ENCODE results near the gene KIAA0825.

KIAA0825 gene

DNA sequence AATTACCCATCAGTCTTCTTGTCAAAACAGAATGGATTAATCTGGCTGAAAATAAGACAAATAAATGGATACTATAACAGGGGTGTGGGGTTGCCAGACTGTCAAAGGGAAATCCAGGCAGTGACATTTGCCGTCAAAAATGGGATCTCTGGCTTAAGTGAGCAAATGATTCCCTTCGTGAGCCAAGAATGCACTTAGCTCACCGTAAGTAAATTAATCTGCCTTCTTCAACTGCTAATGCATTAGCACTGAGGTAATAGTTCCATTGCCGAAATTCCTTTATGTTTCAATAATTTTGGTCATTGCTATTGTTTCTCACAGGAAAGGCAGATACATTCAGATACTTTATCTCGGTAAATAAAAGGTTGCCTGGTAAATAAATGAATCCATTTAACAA is 377.8 kb downstream of the KIAA0825 start:
- TF ChIP-seq GATA2 (IDR thresholded peaks at IDR 0.05; ENCODE audit: low read depth, low read length) (no peak), GATA3 (IDR thresholded peaks at IDR 0.05; ENCODE audit: low read depth, low read length) (no peak)

DNA sequence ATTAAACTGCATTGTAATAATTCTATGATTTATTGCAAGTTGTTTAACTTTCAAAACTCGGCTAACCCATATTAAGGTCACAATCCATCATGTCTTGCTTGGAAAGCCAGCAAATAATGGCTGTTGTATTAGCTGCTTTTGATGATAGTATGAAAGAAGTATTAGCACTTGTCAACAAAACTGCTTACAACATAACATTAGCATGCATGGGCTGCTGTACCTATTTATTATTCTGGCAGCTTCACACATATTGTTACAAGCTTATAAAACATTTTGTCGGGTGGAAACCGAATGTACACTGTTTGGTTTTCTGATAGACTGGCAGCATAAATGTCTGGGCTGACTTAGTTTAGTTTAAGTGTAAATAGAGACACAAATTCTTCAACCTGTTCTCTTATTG is 378.3 kb downstream of the KIAA0825 start:
- no peak for TF ChIP-seq GATA2 (IDR thresholded peaks at IDR 0.05; ENCODE audit: low read depth, low read length)
- TF ChIP-seq GATA3 (IDR thresholded peaks at IDR 0.05; ENCODE audit: low read depth, low read length) = no peak

DNA sequence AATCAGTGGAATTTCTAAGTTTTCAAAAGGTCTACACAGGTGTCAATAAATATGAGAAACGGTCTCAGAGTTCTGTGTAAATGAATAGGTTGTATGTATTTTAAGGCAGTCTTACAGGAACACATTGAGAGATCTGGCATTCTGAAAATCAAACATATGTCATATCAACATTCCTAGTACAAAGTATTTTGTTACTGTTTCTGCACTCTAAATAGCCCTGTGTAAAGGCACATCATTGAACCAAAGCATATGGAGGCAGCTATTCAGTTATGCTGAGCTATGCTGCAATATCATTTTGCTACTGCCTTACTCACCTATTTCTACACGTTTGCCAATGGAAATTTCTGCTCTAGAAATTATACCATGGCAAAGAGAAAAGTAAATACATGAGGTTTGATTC is 379.1 kb downstream of the KIAA0825 start:
- no peak for TF ChIP-seq GATA2 (IDR thresholded peaks at IDR 0.05; ENCODE audit: low read depth, low read length)
- no peak for TF ChIP-seq GATA3 (IDR thresholded peaks at IDR 0.05; ENCODE audit: low read depth, low read length)

DNA sequence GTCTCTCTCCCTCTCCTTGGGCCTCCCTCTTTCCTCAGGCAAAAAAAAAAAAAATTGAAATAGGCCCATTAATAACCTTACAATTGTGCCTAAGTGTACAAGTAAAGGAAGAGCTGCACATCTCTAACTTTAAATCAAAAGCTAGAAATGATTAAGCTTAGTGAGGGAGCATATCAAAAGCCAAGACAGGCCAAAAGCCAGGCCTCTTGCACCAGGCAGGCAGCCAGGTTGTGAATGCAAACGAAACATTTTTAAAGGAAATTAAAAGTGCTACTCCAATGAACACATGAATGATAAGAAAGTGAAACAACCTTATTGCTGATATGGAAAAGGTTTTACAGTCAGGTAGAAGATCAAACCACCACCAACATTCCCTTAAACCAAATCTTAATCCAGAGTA is 383.4 kb downstream of the KIAA0825 start:
- TF ChIP-seq GATA3 (IDR thresholded peaks at IDR 0.05; ENCODE audit: low read depth, low read length) (no peak), GATA2 (IDR thresholded peaks at IDR 0.05; ENCODE audit: low read depth, low read length) (no peak)

DNA sequence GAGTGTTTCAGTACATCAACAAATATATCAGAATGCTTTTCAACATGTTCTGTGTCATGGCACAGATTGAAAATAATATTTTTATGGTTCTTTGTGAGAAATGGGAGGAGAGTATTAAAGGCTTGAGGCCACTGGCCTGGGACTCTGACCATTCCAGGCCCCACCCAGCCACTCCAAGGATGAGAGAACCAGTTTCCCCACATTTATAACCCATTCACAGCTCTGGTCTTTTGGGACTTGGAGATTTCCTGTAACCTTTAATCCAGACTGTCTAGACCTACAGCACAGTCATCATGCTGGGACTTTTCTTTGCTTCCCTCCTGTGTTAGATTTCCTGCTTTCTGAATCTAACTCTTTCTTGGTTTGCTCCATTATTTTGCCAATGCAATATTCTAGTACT is 389.6 kb downstream of the KIAA0825 start:
- TF ChIP-seq GATA2 (IDR thresholded peaks at IDR 0.05; ENCODE audit: low read depth, low read length) (no peak), GATA3 (IDR thresholded peaks at IDR 0.05; ENCODE audit: low read depth, low read length) (no peak)

DNA sequence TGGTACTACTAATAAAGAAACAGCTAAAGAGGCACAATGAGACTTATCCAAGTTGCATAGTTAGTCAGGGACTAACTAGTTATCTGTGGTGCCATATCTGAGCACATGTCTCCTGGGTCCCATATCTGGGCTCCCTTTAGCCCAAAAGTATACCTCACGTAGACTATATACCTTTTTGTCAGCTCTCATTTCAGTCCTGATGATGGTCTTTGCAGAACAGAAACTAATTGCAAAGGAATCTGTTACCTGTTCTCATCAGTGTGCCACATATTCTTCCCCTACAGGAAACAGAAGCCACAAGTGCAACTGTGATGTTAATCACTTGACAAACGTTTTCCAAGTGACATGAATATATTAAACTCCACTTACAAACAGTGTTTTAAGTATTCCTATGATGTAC is 395.2 kb downstream of the KIAA0825 start:
- TF ChIP-seq GATA3 (IDR thresholded peaks at IDR 0.05; ENCODE audit: low read depth, low read length) (no peak), GATA2 (IDR thresholded peaks at IDR 0.05; ENCODE audit: low read depth, low read length) (no peak)

DNA sequence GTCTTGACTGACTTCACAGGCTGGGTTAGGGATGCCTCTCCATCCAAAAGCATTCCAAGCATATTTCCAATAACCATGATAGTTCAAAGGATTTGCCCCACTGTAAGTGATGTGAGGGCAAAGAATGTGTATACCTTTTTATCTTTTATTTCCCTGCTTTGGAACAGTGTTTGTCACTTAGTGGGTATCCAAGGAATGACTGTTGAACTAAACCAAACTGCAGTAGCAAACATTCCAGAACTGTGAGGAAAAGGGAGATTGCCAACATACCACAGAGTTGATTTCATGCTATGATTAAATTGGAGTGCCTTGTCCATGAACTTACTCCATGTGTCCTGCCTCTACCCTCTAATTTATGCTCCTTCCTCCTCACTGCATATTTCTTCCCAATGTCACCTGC is 400.0 kb downstream of the KIAA0825 start:
- TF ChIP-seq GATA2 (IDR thresholded peaks at IDR 0.05; ENCODE audit: low read depth, low read length) (no peak), GATA3 (IDR thresholded peaks at IDR 0.05; ENCODE audit: low read depth, low read length) (no peak)

DNA sequence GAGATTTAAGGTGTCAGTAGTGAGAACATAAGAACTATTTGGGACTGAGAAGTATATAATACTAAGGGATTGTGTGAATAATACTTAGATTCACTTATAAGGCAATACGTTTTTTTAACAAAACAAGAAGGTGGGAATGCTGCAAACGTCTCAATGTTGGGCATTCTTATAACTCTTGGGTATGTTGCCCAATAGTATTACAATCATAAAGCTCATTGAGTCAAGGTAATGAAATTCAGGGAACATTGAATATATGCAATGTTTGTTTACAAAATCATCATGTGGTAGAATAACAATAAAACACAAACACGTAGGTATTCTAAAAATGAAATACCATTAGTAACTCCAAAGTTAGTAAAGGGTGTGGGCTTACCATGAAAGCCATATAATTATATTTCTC is 400.7 kb downstream of the KIAA0825 start:
- TF ChIP-seq GATA3 (IDR thresholded peaks at IDR 0.05; ENCODE audit: low read depth, low read length) (no peak), GATA2 (IDR thresholded peaks at IDR 0.05; ENCODE audit: low read depth, low read length) (no peak)

DNA sequence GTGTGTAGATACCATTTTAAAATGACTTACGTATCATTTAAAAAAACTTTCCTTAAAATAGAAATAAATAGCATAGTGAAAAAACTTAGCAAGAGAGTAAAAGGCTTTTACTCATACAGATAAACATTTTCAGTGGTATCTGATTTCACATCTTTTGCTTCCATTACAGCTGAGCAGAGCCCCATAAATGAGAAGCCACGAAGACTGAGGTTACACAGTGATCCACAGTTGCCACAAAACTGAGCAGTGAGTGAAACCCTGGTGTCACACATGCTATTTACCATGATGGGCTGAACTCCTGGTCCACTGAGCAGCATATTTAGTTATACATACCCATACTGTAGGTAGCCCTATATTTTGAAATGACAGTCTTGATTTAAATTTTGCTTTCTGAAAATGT is 401.2 kb downstream of the KIAA0825 start:
- TF ChIP-seq GATA3 (IDR thresholded peaks at IDR 0.05; ENCODE audit: low read depth, low read length) = no peak
- no peak for TF ChIP-seq GATA2 (IDR thresholded peaks at IDR 0.05; ENCODE audit: low read depth, low read length)

DNA sequence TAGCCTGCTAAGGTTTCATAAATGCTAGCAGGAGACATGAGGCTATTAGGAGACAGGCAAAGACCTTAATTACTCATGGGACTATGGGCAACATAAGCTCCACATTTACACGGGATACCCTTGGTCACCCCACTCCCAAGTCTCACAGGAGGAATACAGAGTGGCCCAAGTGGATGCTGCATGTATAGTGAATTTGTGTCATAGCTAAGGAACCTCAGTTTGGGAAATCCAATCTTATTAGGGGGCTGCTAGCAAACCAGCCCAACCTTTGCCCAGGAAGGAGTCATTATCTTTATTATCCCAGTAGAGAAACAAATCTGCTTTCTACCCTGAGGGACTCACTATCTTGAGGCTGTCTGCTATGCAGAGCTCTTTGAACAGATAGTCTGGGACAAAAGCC is 405.9 kb downstream of the KIAA0825 start:
- no peak for TF ChIP-seq GATA2 (IDR thresholded peaks at IDR 0.05; ENCODE audit: low read depth, low read length)
- no peak for TF ChIP-seq GATA3 (IDR thresholded peaks at IDR 0.05; ENCODE audit: low read depth, low read length)

DNA sequence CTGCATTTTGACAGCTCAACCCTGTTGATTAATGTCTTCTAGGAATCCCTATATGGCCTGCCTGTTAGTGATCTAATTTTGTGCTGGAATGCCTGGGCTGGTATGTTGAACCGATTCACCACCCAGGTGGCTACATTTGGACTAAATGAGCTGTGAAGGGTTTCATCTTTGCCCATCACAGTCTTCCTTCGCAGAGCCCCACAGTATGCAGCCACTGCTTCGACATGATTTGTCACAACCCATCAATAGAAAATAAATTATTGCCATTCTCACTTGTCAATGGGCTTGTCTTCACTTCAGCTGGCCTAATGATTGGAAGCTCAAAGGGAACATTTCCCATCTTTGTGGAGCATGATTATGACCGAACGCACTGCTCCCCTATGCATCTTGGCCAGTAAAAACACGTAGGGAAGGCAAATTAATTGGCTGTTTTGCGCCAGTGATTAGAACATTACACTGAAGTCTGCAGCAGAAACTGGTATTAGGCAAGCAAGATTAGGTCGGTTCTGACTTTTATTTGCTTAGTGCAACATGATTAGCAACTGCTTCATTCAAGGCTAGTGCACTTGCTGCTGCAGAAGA is 408.5 kb downstream of the KIAA0825 start:
- no peak for TF ChIP-seq GATA2 (IDR thresholded peaks at IDR 0.05; ENCODE audit: low read depth, low read length)
- TF ChIP-seq GATA3 (IDR thresholded peaks at IDR 0.05; ENCODE audit: low read depth, low read length) = no peak

DNA sequence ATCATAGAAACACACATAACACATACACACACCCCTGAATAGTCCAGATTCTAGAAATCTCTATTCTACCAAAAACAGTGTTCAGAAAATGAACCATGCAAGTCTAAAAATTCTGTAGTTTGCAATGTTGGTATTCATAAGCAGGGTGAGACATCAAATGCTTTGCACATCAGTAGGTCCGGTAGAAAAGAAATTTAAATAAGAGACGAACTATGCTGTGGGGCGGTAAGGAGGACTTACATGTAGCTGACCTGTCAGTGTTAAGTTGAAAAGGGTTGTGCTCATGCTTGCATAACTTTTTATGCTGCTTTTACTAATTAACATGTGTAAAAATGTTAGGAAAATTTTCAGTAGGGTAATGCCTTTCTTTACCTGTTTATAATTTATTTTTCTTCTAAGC is 409.1 kb downstream of the KIAA0825 start:
- TF ChIP-seq GATA2 (IDR thresholded peaks at IDR 0.05; ENCODE audit: low read depth, low read length) (no peak), GATA3 (IDR thresholded peaks at IDR 0.05; ENCODE audit: low read depth, low read length) (no peak)

DNA sequence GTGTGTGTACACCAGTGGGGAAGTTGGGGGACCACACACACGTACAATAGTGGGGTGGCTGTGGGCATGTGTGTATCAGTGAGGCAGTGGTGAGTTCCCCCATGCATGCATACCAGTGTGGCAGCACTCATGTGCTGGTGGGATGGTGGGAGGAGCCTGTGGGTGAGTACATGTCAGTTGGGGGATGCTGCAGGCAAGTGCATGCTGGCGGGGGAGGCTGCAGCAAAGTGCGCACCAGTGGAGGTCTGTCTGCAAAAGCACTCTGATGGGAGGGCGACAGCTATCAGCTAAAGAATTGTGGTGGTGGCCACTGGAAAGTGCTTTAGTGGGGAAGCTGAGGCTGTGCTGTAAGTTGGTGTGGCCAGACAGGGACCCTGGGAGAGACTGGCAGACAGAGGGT is 418.8 kb downstream of the KIAA0825 start:
- TF ChIP-seq GATA3 (IDR thresholded peaks at IDR 0.05; ENCODE audit: low read depth, low read length) (no peak), GATA2 (IDR thresholded peaks at IDR 0.05; ENCODE audit: low read depth, low read length) (no peak)

DNA sequence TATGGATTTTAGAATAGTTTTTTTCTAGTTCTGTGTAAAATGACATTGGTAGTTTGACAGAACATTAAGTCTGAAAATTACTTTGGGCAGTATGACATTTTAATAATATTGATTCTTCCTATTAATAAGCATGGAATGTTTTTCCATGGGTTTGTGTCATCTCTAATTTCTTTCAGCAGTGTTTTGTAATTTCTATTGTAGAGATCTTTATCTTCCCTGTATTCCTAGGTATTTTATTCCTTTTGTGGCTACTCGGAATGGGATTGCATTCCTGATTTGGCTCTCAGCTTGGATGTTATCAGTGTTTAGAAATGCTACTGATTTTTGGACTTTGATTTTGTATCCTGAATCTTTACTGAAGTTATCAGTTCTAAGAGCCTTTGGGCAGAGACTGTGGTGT is 420.4 kb downstream of the KIAA0825 start:
- TF ChIP-seq GATA2 (IDR thresholded peaks at IDR 0.05; ENCODE audit: low read depth, low read length) (no peak), GATA3 (IDR thresholded peaks at IDR 0.05; ENCODE audit: low read depth, low read length) (no peak)

DNA sequence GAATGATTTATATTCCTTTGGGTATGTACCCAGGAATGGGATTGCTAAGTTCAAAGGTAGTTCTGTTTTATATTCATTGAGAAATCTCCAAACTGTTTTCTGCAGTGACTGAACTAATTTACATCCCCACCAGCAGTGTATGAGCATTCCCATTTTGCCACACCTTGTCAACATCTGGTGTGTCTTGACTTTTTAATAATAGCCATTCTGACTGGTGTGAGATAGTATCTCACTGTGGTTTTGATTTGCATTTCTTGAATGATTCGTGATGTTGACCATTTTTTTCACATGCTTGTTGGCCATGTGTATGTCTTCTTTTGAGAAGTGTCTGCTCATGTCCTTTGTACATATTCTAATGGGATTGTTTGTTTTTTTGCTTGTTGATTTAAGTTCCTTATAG is 421.5 kb downstream of the KIAA0825 start:
- no peak for TF ChIP-seq GATA2 (IDR thresholded peaks at IDR 0.05; ENCODE audit: low read depth, low read length)
- TF ChIP-seq GATA3 (IDR thresholded peaks at IDR 0.05; ENCODE audit: low read depth, low read length) = no peak
